HUES48 (cell line): ENCODE results near the gene DNAJC5.
A peak's percentile ranks its signal among the peaks of the same experiment; 100 is the strongest.
"Not testable (repeated sequence)": the region's sequence is repeated elsewhere in the genome, so short reads cannot be mapped to it uniquely, and the experiment has no call there.

Experiments
- H3K27ac ChIP-seq: one replicate; pipeline ENCODE4 v1.7.0; 2013; ENCODE audit warnings: low read depth, low read length, inconsistent platforms
- H3K27me3 ChIP-seq: 2 replicates; pipeline ENCODE4 v1.6.1; 2013; ENCODE audit warnings: mild to moderate bottlenecking, low read length; ENCODE audit not compliant: control insufficient read depth, insufficient read depth
- H3K36me3 ChIP-seq: 2 replicates; pipeline ENCODE4 v1.6.1; 2013; ENCODE audit warnings: low read length; ENCODE audit not compliant: control insufficient read depth, insufficient read depth
- H3K4me1 ChIP-seq: 2 replicates; pipeline ENCODE4 v1.6.1; 2013; ENCODE audit warnings: mild to moderate bottlenecking, low read length; ENCODE audit not compliant: control insufficient read depth, insufficient read depth
- H3K4me3 ChIP-seq: 2 replicates; pipeline ENCODE4 v1.5.1; 2013; ENCODE audit warnings: mild to moderate bottlenecking, low read depth, low read length
- H3K9ac ChIP-seq: 2 replicates; pipeline ENCODE4 v1.6.1; 2013; ENCODE audit warnings: mild to moderate bottlenecking, low read depth, low read length, moderate library complexity
- H3K9me3 ChIP-seq: 2 replicates; pipeline ENCODE4 v1.6.1; 2013; ENCODE audit warnings: low read length; ENCODE audit not compliant: control insufficient read depth, insufficient read depth

DNAJC5 gene

GRCh38 chr20:63863021-63863797 lies 31.7 kb upstream of the DNAJC5 start:
- H3K36me3 ChIP-seq: peaks cover 17% of the 10 kb centered on the region
- no peaks in the 10 kb centered on the region for H3K27me3 ChIP-seq
- H3K9ac ChIP-seq: no peak overlapping the region
- H3K27ac ChIP-seq: peak overlapping the region; percentile 86
- peak overlapping the region; percentile 82; the same call in 1 of the 2 replicates for H3K4me3 ChIP-seq
- no peaks in the 10 kb centered on the region for H3K9me3 ChIP-seq
- H3K4me1 ChIP-seq: peaks cover 22% of the 10 kb centered on the region

GRCh38 chr20:63863798-63864544 lies 31.0 kb upstream of the DNAJC5 start:
- Histone ChIP-seq H3K36me3 (peaks cover 25% of the 10 kb centered on the region), H3K9ac (peak overlapping the region; percentile 81), H3K4me1 (peaks cover 15% of the 10 kb centered on the region), H3K27ac (peak overlapping the region; percentile 86), H3K4me3 (peak overlapping the region; percentile 82), H3K27me3 (no peaks in the 10 kb centered on the region), H3K9me3 (no peaks in the 10 kb centered on the region)

- Histone ChIP-seq H3K9me3 (no peaks in the 10 kb centered on the region), H3K4me3 (peak overlapping the region; percentile 82), H3K4me1 (peaks cover 10% of the 10 kb centered on the region), H3K36me3 (peaks cover 31% of the 10 kb centered on the region), H3K27me3 (no peaks in the 10 kb centered on the region), H3K9ac (peak overlapping the region; percentile 81), H3K27ac (peak overlapping the region; percentile 86)
Observed at GRCh38 chr20:63864545-63864977, 30.4 kb upstream of the DNAJC5 start.

- Histone ChIP-seq H3K9me3 (no peaks in the 10 kb centered on the region), H3K27me3 (no peaks in the 10 kb centered on the region), H3K27ac (peak within 1 kb of the TSS; percentile 87), H3K4me1 (peaks cover 10% of the 10 kb centered on the region), H3K9ac (peak within 1 kb of the TSS; percentile 81), H3K4me3 (peak within 1 kb of the TSS; percentile 82), H3K36me3 (peaks cover 36% of the 10 kb centered on the region)
Observed at GRCh38 chr20:63864978-63865640, 29.8 kb upstream of the DNAJC5 start, which contains the start of gene TPD52L2. Gene TPD52L2, plus strand, starts transcription at chr20:63865270. Its CDS starts 96 bp downstream, at chr20:63865366.

- not testable (repeated sequence) for H3K27me3 ChIP-seq, H3K27ac ChIP-seq, H3K4me1 ChIP-seq, H3K9me3 ChIP-seq, H3K9ac ChIP-seq, H3K4me3 ChIP-seq
- H3K36me3 ChIP-seq: peaks cover 46% of the 10 kb centered on the region
Observed at GRCh38 chr20:63867042-63867441, 27.9 kb upstream of the DNAJC5 start.

- Histone ChIP-seq H3K9me3 (no peaks in the 10 kb centered on the region), H3K4me1 (peaks cover 5% of the 10 kb centered on the region; the same call in 1 of the 2 replicates), H3K4me3 (no peak overlapping the region), H3K27ac (no peak overlapping the region), H3K9ac (no peak overlapping the region), H3K27me3 (no peaks in the 10 kb centered on the region), H3K36me3 (peaks cover 43% of the 10 kb centered on the region)
Observed at GRCh38 chr20:63868264-63868663, 26.7 kb upstream of the DNAJC5 start.

GRCh38 chr20:63873477-63873971 lies 21.4 kb upstream of the DNAJC5 start:
- Histone ChIP-seq H3K27me3 (no peaks in the 10 kb centered on the region), H3K9ac (no peak overlapping the region), H3K4me3 (no peak overlapping the region), H3K4me1 (no peaks in the 10 kb centered on the region), H3K36me3 (peaks cover 82% of the 10 kb centered on the region), H3K27ac (no peak overlapping the region), H3K9me3 (no peaks in the 10 kb centered on the region)

- H3K27ac ChIP-seq, H3K27me3 ChIP-seq: not testable (repeated sequence)
- peaks cover 80% of the 10 kb centered on the region for H3K36me3 ChIP-seq
Observed at GRCh38 chr20:63874241-63874640, 20.7 kb upstream of the DNAJC5 start.

GRCh38 chr20:63876489-63877036 lies 18.4 kb upstream of the DNAJC5 start:
- H3K9ac ChIP-seq: no peak overlapping the region

More at GRCh38 chr20:63874241-63874640, 20.7 kb upstream of the DNAJC5 start:
- not testable (repeated sequence) for H3K4me1 ChIP-seq, H3K4me3 ChIP-seq, H3K9me3 ChIP-seq, H3K9ac ChIP-seq

GRCh38 chr20:63877755-63878470 lies 17.0 kb upstream of the DNAJC5 start:
- Histone ChIP-seq H3K9me3 (no peaks in the 10 kb centered on the region), H3K4me3 (no peak overlapping the region), H3K9ac (no peak overlapping the region), H3K27me3 (no peaks in the 10 kb centered on the region), H3K36me3 (peaks cover 70% of the 10 kb centered on the region), H3K27ac (no peak overlapping the region), H3K4me1 (no peaks in the 10 kb centered on the region)

More at GRCh38 chr20:63876489-63877036, 18.4 kb upstream of the DNAJC5 start:
- Histone ChIP-seq H3K4me1 (no peaks in the 10 kb centered on the region), H3K9me3 (no peaks in the 10 kb centered on the region), H3K27me3 (no peaks in the 10 kb centered on the region), H3K36me3 (peaks cover 65% of the 10 kb centered on the region), H3K27ac (no peak overlapping the region), H3K4me3 (no peak overlapping the region)
